IMR-90 (cell line): ENCODE results near the gene SLC66A2.

Experiments
- CEBPB ChIP-seq: IDR thresholded peaks from 2 replicates; pipeline ENCODE4 v1.6.1; 2012; ENCODE audit warnings: low read depth, low read length, improper control_type of control experiment
- CHD1 ChIP-seq: IDR thresholded peaks from 2 replicates; pipeline ENCODE4 v1.6.1; 2012; ENCODE audit warnings: low read depth, low read length, improper control_type of control experiment
- FOS ChIP-seq: fragments of 150-350 bp; IDR thresholded peaks from 2 replicates; pipeline ENCODE4 v1.6.1; 2016; ENCODE audit warnings: low read depth, low read length
- MAFK ChIP-seq: IDR thresholded peaks from 2 replicates; pipeline ENCODE4 v1.6.1; 2012; ENCODE audit warnings: low read depth, low read length, improper control_type of control experiment
- MAZ ChIP-seq: IDR thresholded peaks from 2 replicates; pipeline ENCODE4 v1.6.1; 2012; ENCODE audit warnings: low read depth, mild to moderate bottlenecking, low read length, improper control_type of control experiment, moderate library complexity, borderline replicate concordance
- MXI1 ChIP-seq: IDR thresholded peaks from 2 replicates; pipeline ENCODE4 v1.6.1; 2012; ENCODE audit warnings: low read depth, mild to moderate bottlenecking, low read length, moderate library complexity, borderline replicate concordance
- NFE2L2 ChIP-seq: fragments of 150-350 bp; IDR thresholded peaks from 2 replicates; pipeline ENCODE4 v1.6.1; 2016; ENCODE audit warnings: low read depth, mild to moderate bottlenecking, low read length
- POLR2A ChIP-seq: IDR thresholded peaks from 2 replicates; pipeline ENCODE4 v1.6.1; 2012; ENCODE audit warnings: mild to moderate bottlenecking, low read depth, low read length
- RAD21 ChIP-seq: IDR thresholded peaks from 2 replicates; pipeline ENCODE4 v1.6.1; 2012; ENCODE audit warnings: low read length, improper control_type of control experiment
- RCOR1 ChIP-seq: IDR thresholded peaks from 2 replicates; pipeline ENCODE4 v1.6.1; 2012; ENCODE audit warnings: mild to moderate bottlenecking, low read length, improper control_type of control experiment; ENCODE audit not compliant: insufficient replicate concordance
- SMC3 ChIP-seq: fragments of 150-350 bp; IDR thresholded peaks from 2 replicates; pipeline ENCODE4 v1.6.1; 2016; ENCODE audit warnings: low read depth, mild to moderate bottlenecking, antibody characterized with exemption, low read length, moderate library complexity
- TF ChIP-seq, protein P1 (sequence below): conservative IDR thresholded peaks from 2 replicates; pipeline ENCODE4 v1.5.1; 2012; ENCODE audit warnings: mild to moderate bottlenecking, low read depth, low read length, improper control_type of control experiment
- TF ChIP-seq, protein P2 (sequence below): fragments of 150-350 bp; IDR thresholded peaks from 2 replicates; pipeline ENCODE4 v1.6.1; 2016; ENCODE audit warnings: low read depth, mild to moderate bottlenecking, low read length, moderate library complexity, borderline replicate concordance

DNA sequence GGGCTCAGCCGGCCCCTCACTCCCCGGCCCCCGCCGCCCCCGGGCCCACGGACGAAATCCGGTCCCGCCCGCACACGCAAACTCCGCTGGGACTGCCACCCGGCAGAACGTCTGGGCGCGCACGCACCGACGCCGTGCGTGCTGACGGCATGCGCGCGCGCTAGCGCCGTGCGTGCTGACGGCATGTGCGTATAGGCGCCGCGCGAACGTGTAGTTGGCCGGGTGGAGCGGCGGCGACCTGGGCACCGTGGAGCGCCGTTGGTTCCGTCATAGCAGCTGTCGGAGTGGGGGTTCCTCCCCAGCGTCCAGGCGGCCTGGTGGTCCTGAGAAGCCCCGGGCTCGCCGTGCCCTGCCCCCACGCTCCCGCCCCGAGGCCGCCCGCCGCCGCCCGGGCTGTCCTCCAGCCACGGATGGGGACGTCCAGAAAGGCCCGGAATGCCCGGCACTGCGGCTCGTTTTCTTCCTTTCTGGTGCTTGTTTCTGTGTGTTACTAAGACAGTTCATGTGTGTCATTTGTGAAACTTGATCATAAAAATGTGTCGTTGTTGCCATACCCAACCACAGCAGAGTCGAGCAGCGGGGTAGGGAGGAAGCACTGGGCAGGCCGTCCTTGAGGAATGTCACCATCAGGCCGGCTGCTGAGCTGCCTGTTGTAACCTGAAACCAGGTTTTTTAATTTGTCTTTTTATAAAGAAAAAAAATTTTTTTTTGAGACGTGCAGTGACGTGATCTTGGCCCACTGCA is 37.2 kb upstream of the SLC66A2 start, which contains the start of gene TXNL4A:
- TF ChIP-seq MAZ (peak; percentile 27; the same call in 1 of the 2 replicates), SMC3 (no peak), POLR2A (peak; percentile 77), NFE2L2 (no peak), MXI1 (peak; percentile 59; the same call in 1 of the 2 replicates), RAD21 (no peak), CEBPB (no peak), MAFK (no peak), CHD1 (0 out of 2 replicates have a peak, but pooled peaks have one; percentile 69), RCOR1 (no peak), FOS (0 out of 2 replicates have a peak, but pooled peaks have one; percentile 28)
- TF ChIP-seq, protein P1, sequence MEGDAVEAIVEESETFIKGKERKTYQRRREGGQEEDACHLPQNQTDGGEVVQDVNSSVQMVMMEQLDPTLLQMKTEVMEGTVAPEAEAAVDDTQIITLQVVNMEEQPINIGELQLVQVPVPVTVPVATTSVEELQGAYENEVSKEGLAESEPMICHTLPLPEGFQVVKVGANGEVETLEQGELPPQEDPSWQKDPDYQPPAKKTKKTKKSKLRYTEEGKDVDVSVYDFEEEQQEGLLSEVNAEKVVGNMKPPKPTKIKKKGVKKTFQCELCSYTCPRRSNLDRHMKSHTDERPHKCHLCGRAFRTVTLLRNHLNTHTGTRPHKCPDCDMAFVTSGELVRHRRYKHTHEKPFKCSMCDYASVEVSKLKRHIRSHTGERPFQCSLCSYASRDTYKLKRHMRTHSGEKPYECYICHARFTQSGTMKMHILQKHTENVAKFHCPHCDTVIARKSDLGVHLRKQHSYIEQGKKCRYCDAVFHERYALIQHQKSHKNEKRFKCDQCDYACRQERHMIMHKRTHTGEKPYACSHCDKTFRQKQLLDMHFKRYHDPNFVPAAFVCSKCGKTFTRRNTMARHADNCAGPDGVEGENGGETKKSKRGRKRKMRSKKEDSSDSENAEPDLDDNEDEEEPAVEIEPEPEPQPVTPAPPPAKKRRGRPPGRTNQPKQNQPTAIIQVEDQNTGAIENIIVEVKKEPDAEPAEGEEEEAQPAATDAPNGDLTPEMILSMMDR = no peak
- TF ChIP-seq, protein P2, sequence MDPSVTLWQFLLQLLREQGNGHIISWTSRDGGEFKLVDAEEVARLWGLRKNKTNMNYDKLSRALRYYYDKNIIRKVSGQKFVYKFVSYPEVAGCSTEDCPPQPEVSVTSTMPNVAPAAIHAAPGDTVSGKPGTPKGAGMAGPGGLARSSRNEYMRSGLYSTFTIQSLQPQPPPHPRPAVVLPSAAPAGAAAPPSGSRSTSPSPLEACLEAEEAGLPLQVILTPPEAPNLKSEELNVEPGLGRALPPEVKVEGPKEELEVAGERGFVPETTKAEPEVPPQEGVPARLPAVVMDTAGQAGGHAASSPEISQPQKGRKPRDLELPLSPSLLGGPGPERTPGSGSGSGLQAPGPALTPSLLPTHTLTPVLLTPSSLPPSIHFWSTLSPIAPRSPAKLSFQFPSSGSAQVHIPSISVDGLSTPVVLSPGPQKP = no peak
